ENCODE measurements around the gene MYEOV. TPM values are rescaled to one million over a fixed set of nuclear protein-coding genes. Genes with fewer than 3 reads are reported as not detected.

The MYEOV gene
- total and polyA plus RNA-seq, 9 donors, result 0.12 to 0.79 (median 0.53) TPM; not detected in 3

GRCh38 chr11:69333879-69334278 is 39.9 kb downstream of the MYEOV start:
- no peak for DNase-seq
- no peaks in the 10 kb centered on the region for H3K4me1 ChIP-seq (ENCODE audit: insufficient read depth)
- H3K27ac ChIP-seq, result no peak overlapping the region
- intact Hi-C loops (cut with DNase I), result no loop called here
- TF ChIP-seq CTCF (IDR thresholded peaks at IDR 0.05), result no peak
- no peak for TF ChIP-seq POLR2A (IDR thresholded peaks at IDR 0.05)
- TF ChIP-seq EP300 (IDR thresholded peaks at IDR 0.05), result no peak
- H3K36me3 ChIP-seq, result no peaks in the 10 kb centered on the region
- no peaks in the 10 kb centered on the region for H3K27me3 ChIP-seq
- 75 to 85% (median 78%) methylated on average over 2 of the region's 2 CpGs for WGBS, 3 donors
- H3K9me3 ChIP-seq, result no peaks in the 10 kb centered on the region
- no peak overlapping the region for H3K4me3 ChIP-seq

- intact Hi-C loops (cut with DNase I), result no loop called here
- Histone ChIP-seq H3K27ac (no peak overlapping the region), H3K9me3 (no peaks in the 10 kb centered on the region), H3K36me3 (no peaks in the 10 kb centered on the region), H3K27me3 (no peaks in the 10 kb centered on the region), H3K4me1 (ENCODE audit: insufficient read depth) (no peaks in the 10 kb centered on the region), H3K4me3 (no peak overlapping the region)
- WGBS, 3 donors, result 78 to 87% (median 81%) methylated on average over 15 of the region's 15 CpGs
- TF ChIP-seq POLR2A (IDR thresholded peaks at IDR 0.05) (no peak), CTCF (IDR thresholded peaks at IDR 0.05) (no peak), EP300 (IDR thresholded peaks at IDR 0.05) (no peak)
- no peak for DNase-seq
These were observed 41.2 kb downstream of the MYEOV start for GRCh38 chr11:69335007-69335780.

GRCh38 chr11:69335781-69336405 is 41.9 kb downstream of the MYEOV start:
- Histone ChIP-seq H3K9me3 (no peaks in the 10 kb centered on the region), H3K27me3 (no peaks in the 10 kb centered on the region), H3K27ac (no peak overlapping the region), H3K4me3 (no peak overlapping the region), H3K36me3 (no peaks in the 10 kb centered on the region), H3K4me1 (ENCODE audit: insufficient read depth) (no peaks in the 10 kb centered on the region)
- no peak for TF ChIP-seq POLR2A (IDR thresholded peaks at IDR 0.05)
- no peak for TF ChIP-seq EP300 (IDR thresholded peaks at IDR 0.05)
- TF ChIP-seq CTCF (IDR thresholded peaks at IDR 0.05), result no peak
- WGBS, 3 donors, result 81 to 85% (median 83%) methylated on average over 12 of the region's 12 CpGs
- no peak for DNase-seq
- intact Hi-C loops (cut with DNase I), result no loop called here

- H3K4me1 ChIP-seq (ENCODE audit: insufficient read depth), result no peaks in the 10 kb centered on the region
- DNase-seq, result no peak
- H3K4me3 ChIP-seq, result no peak overlapping the region
- no peaks in the 10 kb centered on the region for H3K36me3 ChIP-seq
- WGBS, 3 donors, result 44 to 58% (median 57%) methylated on average over 6 of the region's 6 CpGs
- H3K9me3 ChIP-seq, result no peaks in the 10 kb centered on the region
- no peaks in the 10 kb centered on the region for H3K27me3 ChIP-seq
- TF ChIP-seq CTCF (IDR thresholded peaks at IDR 0.05), result no peak
- no peak for TF ChIP-seq POLR2A (IDR thresholded peaks at IDR 0.05)
- intact Hi-C loops (cut with DNase I), result no loop called here
- no peak overlapping the region for H3K27ac ChIP-seq
These were observed 43.3 kb downstream of the MYEOV start for GRCh38 chr11:69337211-69337721.
